Epithelial cell of proximal tubule (primary cell): ENCODE measurements around the gene SHH. TPM values are rescaled to one million over a fixed set of nuclear protein-coding genes. Genes with fewer than 3 reads are reported as not detected.

Experiments
- DNase-seq: peaks from one replicate; pipeline ENCODE4 v3.0.0-alpha.2; 2011; ENCODE audit warnings: low read depth
- H3K4me3 ChIP-seq: 2 replicates; pipeline ENCODE4 v1.5.1; 2011; ENCODE audit warnings: low read depth, mild to moderate bottlenecking, low read length
- CTCF ChIP-seq: conservative IDR thresholded peaks from 2 replicates; pipeline ENCODE4 v1.5.1; 2012; ENCODE audit warnings: low read depth, mild to moderate bottlenecking, low read length
- total RNA-seq: library from RNA; depleted of rRNA; stranded (reverse); fragments of >200 nt; gene quantifications from 2 replicates; pipeline ENCODE4 v1.2.3, GENCODE V29; 2015

Gene SHH
- total RNA-seq, 1 donor from 2014 or later: 1.7 TPM

GRCh38 chr7:155762655-155763054 lies 49.6 kb downstream of the SHH start:
- no peak overlapping the region for H3K4me3 ChIP-seq
- DNase-seq: no peak
- no peak for TF ChIP-seq CTCF

GRCh38 chr7:155762036-155762435 lies 50.2 kb downstream of the SHH start:
- H3K4me3 ChIP-seq: no peak overlapping the region
- DNase-seq: no peak
- TF ChIP-seq CTCF: no peak

- no peak for TF ChIP-seq CTCF
- no peak overlapping the region for H3K4me3 ChIP-seq
- DNase-seq: no peak
These were observed 51.1 kb downstream of the SHH start for GRCh38 chr7:155761162-155761561.

GRCh38 chr7:155759740-155760430 lies 52.4 kb downstream of the SHH start:
- TF ChIP-seq CTCF: no peak
- H3K4me3 ChIP-seq: no peak overlapping the region
- DNase-seq: no peak

GRCh38 chr7:155758348-155758747 lies 53.9 kb downstream of the SHH start:
- no peak for TF ChIP-seq CTCF
- no peak overlapping the region for H3K4me3 ChIP-seq
- no peak for DNase-seq

GRCh38 chr7:155756322-155756721 lies 55.9 kb downstream of the SHH start:
- no peak for DNase-seq
- TF ChIP-seq CTCF: no peak
- H3K4me3 ChIP-seq: no peak overlapping the region

- no peak overlapping the region for H3K4me3 ChIP-seq
- DNase-seq: no peak
- TF ChIP-seq CTCF: no peak
These were observed 57.2 kb downstream of the SHH start for GRCh38 chr7:155755026-155755425.
